GOT3 (cell line): ENCODE measurements around the gene SUPT3H.
"Not testable (repeated sequence)": the region's sequence is repeated elsewhere in the genome, so short reads cannot be mapped to it uniquely, and the experiment has no call there.

Experiments
- DNase-seq: peaks from one replicate; lab custom pipeline; 2025; ENCODE audit warnings: mixed read lengths; lab: John Stamatoyannopoulos, UW

Gene SUPT3H

DNA sequence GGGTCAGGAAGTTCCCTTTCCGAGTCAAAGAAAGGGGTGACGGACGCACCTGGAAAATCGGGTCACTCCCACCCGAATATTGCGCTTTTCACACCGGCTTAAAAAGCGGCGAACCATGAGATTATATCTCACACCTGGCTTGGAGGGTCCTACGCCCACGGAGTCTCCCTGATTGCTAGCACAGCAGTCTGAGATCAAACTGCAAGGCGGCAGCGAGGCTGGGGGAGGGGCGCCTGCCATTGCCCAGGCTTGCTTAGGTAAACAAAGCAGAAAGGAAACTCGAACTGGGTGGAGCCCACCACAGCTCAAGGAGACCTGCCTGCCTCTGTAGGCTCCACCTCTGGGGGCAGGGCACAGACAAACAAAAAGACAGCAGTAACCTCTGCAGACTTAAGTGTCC is 315.1 kb downstream of the SUPT3H start:
- not testable (repeated sequence) for DNase-seq

DNA sequence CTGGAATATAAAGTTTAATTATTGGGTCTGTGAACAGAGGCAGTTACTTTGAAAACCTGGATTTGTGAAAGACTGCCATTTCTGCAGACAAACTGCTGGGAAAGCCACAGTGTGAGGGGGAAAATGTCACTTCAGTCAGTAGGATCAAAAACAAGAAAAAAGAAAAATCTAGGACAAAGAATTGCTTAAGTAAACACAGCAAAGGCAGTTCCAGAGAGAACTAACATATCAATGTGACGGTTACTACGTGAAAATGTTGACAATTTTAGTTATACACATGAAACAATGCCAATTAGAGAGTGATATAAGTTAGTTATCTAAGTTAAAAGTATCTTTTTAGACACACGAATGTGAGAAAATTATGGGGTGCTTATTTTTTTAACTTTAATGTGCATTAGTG is 320.0 kb downstream of the SUPT3H start:
- no peak for DNase-seq

DNA sequence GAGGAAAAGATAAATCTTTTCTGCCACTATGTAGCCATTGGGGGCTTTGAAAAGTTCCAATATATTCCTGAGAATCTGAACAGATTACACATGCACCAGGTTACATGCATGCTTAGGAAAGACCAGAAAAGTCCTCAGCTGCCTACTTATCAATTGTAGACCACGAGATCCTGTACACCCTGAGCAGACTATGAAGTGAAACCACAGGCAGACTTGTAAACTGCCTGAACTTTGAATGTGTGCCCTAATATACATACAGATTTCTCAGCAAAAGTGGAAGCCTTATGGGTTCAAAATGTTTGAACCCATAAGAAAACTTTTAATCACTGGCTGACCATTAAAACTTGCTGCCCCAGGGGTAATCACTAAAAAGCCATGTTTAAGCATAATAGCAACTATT is 323.1 kb downstream of the SUPT3H start:
- DNase-seq, result no peak

DNA sequence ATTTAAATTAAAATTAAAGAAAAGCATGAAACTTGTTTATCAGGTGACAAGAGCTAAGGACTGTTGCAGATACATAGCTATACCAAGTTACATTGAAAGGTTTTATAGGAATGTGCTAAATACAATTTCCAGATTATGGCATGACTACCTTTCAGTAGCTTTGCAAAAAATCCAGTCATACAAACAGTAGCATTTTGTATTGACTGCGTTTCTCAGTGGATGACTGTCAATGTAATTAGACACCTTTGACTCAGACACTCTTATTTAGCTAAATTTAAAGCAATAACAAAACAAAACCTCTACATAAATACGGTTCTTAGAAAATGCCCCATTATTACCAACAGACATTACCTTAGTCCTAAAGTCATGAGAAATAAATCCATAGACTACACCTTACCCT is 325.4 kb downstream of the SUPT3H start:
- no peak for DNase-seq

DNA sequence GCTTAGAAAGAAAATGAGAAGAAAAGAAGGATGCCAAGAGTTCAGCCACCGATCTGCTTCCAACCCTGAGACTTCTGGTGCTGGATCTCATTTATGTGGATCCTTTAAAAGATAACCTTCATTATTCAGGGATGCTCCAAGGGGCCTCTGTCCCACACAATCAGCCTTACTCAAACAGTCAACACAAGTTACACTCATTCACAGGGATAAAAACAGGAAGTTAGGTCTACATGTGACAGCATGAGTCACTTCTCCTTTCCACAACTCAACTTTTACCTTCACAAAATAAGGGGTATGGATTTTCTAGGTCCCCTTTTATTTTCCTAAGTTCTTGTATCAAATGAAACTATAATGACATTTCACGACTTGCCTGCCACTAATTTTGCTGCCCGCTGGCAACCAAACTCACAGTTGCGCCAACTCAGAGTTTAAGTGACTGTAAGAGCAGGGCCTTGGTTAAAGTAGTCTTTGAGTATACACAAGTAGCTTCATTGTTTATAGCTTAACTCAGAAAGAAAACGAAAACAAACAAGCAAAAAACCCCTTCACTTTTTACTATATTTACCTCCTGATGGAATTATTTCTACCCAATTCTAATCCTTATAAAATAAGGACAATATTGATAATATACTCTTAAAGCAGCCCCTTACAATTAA is 328.4 kb downstream of the SUPT3H start:
- DNase-seq, result no peak

DNA sequence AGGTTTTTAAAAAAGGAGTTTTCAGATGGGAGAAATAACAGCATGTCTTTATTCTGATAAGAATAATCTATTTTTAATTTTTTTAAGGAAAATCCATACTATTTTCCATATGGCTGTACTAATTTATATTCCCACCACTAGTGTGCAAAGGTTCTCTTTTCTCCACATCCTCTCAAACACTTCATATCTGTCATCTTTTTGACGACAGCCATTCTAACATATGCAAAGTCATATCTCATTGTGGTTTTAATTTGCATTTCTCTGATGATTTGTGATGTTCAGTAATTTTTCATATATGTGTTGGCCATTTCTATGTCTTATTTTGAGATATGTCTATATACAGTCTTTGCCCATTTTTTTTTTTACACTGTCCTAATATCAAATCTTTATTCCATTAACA is 330.2 kb downstream of the SUPT3H start:
- DNase-seq, result no peak

DNA sequence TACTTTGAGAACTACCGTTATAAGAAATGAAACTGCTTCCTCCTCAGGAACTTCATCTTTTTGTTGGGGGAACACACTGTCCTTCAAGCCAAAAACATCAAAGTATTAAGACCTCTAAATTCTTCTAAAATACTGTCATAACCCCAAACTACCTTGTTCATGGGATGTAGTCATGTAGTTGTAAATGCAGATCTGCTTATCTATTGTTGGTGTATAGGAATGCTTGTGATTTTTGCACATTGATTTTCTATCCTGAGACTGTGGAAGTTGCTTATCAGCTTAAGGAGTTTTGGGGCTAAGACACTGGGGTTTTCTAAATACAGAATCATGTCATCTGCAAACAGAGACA is 332.5 kb downstream of the SUPT3H start:
- DNase-seq, result no peak

DNA sequence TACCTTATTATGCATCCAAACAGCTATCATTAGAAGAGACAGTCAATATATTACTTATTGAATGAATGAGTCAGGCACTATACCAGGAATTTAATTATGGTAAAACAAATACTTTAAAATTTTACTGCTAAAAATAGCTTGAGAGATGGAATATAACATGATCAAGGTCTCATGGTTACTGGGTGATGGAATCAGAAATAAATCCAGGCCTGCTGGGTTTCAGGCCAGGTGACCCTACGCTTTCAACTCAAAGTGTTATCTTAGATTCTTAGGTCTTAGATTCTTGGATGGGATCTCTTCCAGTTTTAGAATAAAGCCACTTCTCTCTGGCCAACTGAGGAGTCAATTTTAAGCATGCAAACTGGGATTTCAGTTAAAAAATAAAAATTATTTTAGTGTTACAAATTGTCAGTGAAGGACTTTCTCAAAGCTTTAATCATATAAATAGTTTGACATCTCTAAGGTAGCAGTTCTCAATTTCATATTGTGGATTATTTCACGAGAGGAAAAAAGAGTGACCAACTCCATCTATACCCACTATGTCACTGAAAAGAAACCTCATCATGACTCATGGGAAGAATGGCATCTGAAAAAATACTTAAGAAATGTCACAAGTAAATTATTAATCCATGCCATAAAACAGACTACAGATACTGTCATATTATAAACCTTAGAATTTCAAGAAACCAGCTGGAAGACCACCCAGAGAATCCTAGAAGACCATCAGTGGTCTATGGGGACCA is 333.1 kb downstream of the SUPT3H start:
- no peak for DNase-seq

DNA sequence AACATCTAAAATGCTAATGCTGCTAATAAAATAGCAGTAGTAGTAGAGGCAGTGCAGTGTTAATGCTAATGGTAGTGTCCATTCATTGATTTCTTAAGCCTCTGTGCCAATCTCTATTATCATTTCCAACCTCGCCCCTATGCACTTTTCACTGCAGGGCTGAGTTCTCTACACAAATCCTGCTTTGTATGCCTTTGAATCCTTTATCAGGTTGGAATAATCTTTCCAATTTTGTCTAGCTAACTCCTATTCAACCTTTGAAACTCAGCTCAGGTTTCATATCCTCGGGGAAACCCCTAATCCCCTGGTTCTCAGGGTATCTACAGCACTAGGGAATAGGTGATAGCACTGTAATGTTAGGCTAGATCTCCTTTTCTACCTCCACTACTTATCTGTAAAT is 333.6 kb downstream of the SUPT3H start:
- no peak for DNase-seq

DNA sequence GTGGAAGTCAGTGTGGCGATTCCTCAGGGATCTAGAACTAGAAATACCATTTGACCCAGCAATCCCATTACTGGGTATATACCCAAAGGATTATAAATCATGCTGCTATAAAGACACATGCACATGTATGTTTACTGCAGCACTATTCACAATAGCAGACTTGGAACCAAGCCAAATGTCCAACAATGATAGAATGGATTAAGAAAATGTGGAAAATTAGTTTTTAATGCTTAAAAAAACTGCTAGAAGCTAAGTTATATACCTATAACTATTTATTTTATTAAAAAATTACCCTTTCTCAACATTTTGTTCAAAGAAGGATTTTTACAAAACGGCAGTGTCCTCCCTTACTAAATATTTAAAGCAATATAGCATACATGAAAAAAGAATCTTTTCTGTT is 335.1 kb downstream of the SUPT3H start:
- DNase-seq, result not testable (repeated sequence)

DNA sequence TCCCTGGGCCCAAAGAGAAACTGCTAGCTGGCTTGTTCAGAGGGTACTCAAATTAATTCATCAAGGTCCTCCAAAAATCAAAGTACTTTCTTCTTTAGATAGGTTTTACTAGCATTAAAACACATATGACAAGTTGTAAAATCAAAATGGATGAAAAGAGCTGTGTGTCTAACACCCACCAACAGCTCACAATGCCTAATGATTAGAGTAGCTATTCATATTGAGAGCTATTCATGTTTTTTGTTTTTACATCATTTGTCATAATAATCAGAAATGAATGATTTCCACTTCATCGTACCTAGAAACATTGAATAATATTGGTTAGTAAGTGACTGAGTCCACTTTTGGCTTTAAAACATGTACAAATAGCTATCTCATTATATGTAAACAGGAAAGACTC is 339.5 kb downstream of the SUPT3H start:
- no peak for DNase-seq

DNA sequence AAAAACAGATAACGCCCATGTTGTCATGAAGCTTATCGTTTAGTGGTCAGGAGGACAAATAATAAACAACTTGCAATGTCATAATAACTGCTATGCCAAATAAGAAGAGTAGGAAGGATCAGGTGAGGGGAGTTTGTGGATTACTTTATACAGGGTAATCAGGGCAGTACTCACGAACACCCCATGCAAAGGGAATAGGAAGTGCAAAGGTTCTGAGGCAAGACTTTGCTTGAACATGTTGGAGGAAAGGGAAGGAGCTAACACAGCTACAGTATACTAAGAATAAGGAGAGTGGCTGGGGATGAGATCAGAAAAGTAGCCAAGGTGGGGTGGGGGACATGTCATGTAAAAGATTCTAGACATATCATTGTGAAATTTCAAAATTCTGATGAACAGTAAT is 341.6 kb downstream of the SUPT3H start:
- DNase-seq, result no peak

DNA sequence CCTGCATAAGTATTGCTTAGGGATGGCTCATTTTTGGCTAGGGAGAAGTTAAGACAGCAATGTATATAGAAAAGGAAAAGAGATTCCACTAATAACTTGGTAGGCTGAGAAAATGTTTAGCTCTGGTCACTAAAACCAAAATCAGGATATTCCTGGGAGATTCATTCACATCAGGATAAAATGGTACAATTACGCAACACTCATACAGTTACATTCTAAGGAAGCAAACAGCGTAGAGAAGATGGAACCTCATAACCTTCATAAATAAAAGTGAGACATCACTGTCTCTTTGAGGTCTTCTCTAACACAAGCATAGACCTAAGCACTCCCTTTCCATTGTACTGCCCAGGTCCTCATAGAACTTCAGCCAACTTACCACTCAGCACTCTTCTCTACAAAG is 345.3 kb downstream of the SUPT3H start:
- no peak for DNase-seq

DNA sequence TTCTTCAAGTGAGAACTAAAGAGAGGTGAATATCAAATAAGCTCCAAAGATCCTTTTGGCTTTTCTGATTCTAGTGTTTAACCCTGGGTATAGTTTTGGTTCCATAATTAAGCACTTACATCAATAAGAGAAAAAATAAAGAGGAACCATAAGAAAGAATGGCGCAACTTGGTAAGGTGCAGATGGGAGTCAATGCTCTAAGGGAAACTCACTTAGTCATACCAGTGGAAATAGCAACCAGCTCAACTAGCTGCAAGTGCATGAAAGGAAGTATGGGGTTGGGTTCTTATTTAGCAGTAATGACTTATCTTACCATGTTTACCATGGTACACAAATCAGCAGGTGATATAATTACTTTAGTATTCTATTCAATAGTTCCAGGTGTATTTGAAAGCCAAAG is 346.1 kb downstream of the SUPT3H start:
- DNase-seq, result no peak

DNA sequence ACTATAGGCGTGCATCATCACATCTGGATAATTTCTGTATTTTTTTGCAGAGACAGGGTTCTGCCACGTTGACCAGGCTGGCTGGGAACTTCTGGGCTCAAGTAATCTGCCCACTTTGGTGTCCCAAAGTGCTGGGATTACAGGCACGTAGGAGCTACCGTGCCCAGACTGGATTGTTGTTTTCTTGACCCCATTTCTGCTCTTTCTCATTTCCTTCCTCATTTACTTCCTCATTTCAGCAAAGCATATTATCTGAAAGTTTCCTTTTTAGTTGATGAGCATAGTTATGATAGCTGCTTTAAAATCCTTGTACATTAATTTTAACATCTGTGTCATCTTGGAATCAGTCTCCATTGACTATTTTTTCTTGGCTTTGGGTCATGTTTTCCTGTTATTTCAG is 350.6 kb downstream of the SUPT3H start:
- no peak for DNase-seq

DNA sequence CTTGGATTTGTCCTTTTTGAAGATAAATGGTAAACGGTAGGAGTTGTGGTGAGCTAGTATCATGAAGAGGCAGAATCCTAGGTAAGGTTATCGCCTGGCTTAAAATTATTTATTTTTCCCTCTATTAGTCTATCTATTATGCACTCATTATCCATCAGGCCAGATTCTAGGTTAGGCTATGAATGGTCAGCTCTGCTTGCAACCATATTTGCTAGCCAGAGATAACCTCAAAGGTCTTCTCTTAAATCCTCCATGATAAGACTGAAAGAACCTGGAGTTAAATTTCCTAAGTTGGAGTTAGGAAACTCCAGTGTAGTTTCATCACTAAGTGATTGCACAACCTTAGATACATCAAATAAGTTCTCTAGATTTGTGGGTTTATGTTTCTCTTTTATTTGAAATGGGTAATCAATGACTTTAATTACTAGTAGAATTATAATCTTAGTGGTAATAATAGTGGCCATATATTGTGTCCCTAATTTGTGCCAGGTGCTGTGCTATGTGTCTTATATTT is 351.7 kb downstream of the SUPT3H start:
- no peak for DNase-seq

DNA sequence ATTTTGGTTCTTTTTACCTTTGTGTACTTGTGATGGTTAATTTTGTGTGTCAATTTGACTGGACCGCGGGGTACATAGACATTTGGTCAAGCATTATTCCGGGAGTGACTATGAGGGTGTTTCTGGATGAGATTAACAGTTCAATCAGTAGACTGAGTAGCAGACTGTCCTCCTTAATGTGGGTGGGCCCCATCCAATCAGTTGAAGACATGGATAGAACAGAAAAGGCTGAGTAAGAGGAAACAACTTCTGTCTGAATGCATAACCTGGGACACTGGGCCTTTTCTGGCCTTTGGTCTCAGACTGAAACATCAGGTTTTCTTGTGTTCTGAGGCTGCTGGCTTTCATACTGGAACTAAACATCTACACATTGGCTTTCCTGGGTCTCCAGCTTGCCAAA is 353.1 kb downstream of the SUPT3H start:
- DNase-seq, result no peak

DNA sequence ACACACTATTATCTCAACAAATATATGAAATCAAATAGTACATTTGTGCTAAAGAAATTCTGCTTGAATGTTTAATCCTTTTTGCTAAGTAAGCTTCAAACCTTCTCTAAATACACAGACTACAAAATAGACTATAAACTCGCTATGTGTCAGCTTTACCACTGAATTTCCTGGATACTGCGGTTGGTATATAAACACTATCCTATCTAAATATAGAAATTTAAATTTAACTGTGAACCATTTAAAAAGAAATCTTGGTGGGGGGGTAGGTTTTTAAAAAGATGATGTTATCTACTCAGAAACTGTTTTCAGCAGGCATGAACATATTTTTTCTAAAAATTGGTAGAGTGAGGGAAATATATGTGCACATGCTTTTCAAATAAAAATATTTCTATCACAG is 356.1 kb downstream of the SUPT3H start:
- no peak for DNase-seq

DNA sequence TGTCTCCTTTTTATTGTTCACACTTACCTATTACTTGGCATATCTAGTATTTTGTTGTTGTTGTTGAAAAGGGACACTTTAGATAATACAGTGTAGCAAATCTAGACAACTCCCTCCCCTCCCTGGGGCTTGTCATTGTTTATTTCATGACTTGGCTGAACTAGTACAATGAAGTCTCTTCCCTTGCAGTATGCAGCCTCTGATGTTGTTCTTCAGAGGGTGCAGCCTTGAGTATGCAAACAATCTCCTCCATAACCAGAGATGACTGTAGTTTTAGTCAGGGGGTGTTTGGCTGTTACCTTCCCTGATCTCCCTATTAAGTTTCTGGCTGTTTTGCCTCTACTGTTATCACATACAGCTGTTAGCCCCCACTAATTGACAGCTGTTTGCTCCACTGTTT is 365.0 kb downstream of the SUPT3H start:
- DNase-seq, result no peak

DNA sequence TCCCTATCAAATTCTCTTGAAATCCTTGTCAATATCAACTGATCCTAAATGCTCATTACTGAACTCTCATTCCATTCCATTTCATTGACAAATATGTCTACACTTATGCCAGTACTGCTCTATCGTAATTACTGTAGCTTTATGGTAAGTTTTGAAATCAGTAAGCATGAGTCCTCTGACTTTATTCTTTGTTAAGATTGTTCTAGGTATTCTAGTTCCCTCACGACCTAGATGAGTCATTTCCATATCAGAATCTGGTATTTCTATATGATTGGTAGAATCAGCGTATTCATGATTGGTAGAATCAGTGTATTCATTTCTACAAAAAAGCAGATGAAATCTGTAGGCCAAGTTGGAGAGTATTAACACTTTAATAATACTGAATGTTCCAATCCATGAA is 368.2 kb downstream of the SUPT3H start:
- DNase-seq, result no peak

DNA sequence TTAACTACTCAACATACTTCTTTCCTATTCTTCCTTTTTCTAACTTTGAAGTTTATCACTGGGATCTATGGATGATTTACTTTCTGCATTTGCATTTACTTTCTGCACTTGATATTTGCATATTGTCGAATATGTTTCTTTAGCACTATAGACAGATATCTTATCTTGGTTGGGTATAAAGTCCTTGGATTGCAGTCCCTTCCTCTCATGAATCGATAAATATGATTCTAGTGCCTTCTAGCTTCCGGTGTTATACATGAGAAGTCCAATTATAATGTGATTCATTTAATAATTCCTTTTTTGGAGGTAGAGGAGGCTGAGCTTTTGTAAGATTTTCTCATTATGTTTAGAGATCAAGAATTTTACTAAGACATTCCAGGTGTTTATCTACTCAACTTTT is 370.8 kb downstream of the SUPT3H start:
- DNase-seq, result no peak

DNA sequence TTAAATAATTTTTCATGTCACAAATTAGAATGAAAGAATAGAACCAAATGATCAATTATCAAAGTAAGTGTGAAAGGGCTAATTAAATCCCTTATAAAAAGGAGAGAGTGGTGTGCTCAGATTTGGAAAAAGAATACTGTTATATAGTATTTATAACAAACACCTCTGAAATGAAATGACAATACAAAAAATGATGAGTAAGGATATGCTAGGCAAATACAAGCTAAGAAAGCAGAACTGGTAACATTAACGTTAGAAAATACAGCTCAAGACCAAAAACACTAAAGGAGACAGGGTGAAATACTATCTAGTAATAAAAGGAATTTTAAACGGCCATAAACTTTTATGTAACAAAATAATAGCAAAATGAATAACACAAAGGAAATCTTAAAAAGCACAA is 373.8 kb downstream of the SUPT3H start:
- no peak for DNase-seq

DNA sequence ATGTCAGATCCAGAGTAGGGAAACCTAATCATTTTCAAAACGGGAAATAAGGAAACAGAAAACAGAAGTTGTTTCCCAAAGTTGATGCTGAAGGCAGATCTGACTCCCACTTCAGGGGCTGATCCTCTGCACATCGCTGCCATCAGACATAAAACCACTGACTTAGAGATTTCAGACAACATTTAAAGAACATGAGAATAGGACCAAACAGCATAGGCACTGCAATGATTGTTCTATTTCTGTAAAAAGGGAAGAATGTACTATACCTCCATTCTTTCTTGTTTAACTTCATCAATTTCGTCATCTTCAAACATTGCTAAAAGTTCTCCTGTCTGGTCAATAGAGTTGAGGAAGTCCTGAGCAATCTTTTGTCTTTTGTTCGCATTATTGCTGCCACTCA is 374.3 kb downstream of the SUPT3H start:
- no peak for DNase-seq
